HUES48 (cell line): Measurements from ENCODE around the gene CLDN5.

Source experiments
- H3K27ac ChIP-seq: one replicate; pipeline ENCODE4 v1.7.0; 2013; ENCODE audit warnings: low read depth, low read length, inconsistent platforms
- H3K27me3 ChIP-seq: 2 replicates; pipeline ENCODE4 v1.6.1; 2013; ENCODE audit warnings: mild to moderate bottlenecking, low read length; ENCODE audit not compliant: control insufficient read depth, insufficient read depth
- H3K36me3 ChIP-seq: 2 replicates; pipeline ENCODE4 v1.6.1; 2013; ENCODE audit warnings: low read length; ENCODE audit not compliant: control insufficient read depth, insufficient read depth
- H3K4me1 ChIP-seq: 2 replicates; pipeline ENCODE4 v1.6.1; 2013; ENCODE audit warnings: mild to moderate bottlenecking, low read length; ENCODE audit not compliant: control insufficient read depth, insufficient read depth
- H3K4me3 ChIP-seq: 2 replicates; pipeline ENCODE4 v1.5.1; 2013; ENCODE audit warnings: mild to moderate bottlenecking, low read depth, low read length
- H3K9ac ChIP-seq: 2 replicates; pipeline ENCODE4 v1.6.1; 2013; ENCODE audit warnings: mild to moderate bottlenecking, low read depth, low read length, moderate library complexity
- H3K9me3 ChIP-seq: 2 replicates; pipeline ENCODE4 v1.6.1; 2013; ENCODE audit warnings: low read length; ENCODE audit not compliant: control insufficient read depth, insufficient read depth

Gene CLDN5

DNA sequence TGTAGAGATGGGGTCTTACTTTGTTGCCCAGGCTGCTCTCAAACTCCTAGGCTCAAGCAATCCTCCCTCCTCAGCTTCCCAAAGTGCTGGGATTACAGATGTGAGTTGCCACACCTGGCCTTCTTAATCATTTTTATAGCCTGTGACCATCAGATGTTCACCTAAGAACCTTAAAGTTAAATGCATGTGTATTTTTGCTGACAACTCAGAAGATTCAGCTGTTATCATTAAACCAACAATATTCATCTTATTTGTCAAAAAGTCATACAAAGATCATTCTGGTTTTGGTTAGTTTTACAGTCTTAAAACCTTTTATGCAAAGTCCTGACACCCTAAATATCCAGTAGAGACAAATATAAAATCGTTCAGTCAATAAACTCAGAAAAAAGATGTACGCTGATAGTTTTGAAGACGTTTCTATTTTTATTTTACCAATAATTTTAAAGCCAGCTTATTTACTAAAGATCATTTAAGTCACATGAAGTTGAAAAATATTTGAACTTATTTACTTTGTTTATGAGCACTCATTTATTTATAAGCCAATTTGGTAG lies 22.2 kb downstream of the CLDN5 start:
- Histone ChIP-seq H3K27ac (no peak overlapping the region), H3K27me3 (no peaks in the 10 kb centered on the region), H3K4me1 (peaks cover 4% of the 10 kb centered on the region; the same call in 1 of the 2 replicates), H3K9me3 (no peaks in the 10 kb centered on the region), H3K4me3 (no peak overlapping the region), H3K36me3 (peaks cover 43% of the 10 kb centered on the region), H3K9ac (no peak overlapping the region)

DNA sequence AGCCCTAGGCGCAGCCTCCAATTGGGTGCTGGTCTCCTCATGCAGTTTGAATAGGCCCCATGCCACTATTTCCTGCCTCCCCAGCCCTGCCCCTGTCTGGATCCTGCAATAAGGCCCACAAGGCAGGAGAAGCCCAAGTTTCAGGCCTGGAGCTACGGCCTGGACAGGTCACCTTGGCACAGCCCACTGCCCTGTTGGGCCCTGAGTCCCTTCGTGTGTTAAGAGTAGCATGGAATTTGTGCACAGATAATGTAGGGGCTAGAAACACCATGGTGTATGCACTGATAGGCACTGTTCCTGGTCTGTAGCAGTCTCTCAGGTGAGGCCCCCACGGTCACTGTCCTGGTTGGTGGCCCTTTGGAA lies 24.3 kb downstream of the CLDN5 start:
- Histone ChIP-seq H3K36me3 (peaks cover 51% of the 10 kb centered on the region), H3K9ac (no peak overlapping the region), H3K27ac (no peak overlapping the region)

DNA sequence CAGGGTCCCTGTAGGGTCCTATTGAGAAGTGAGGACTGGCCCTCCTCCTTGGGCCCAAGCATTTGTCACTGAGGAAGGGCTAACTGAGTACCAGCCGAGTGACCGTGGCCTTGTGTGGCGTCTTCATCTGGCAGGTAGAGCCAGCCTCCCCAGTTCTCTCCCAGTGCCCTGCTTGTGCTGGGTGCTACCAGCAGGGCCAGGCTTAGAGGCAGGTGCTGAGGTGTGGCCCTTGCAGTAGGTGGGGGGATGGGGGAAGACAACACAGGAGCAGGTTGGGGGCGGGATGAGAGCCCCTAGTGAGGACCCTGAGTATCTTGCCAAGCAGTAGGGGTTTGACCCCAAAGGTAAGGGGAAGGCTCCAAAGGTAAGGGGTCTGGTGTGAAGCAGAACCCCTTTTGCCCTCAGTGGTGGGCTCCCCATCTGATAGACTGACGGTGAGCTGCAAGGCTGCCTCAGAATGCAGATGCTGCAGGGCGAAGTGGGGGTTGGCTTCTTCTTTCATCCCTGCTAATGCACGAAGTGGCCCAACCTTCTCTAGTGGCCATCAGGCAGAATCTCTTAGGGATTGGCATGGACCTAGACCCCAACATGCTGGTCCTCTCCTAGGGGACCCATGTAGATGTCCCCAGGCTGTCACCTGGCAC lies 24.9 kb downstream of the CLDN5 start:
- no peak overlapping the region for H3K4me3 ChIP-seq
- peaks cover 57% of the 10 kb centered on the region for H3K36me3 ChIP-seq
- H3K9me3 ChIP-seq = no peaks in the 10 kb centered on the region
- no peak overlapping the region for H3K27ac ChIP-seq
- peaks cover 4% of the 10 kb centered on the region; the same call in 1 of the 2 replicates for H3K4me1 ChIP-seq
- H3K9ac ChIP-seq = no peak overlapping the region
- no peaks in the 10 kb centered on the region for H3K27me3 ChIP-seq

More for the DNA sequence above, 24.3 kb downstream of the CLDN5 start:
- Histone ChIP-seq H3K9me3 (no peaks in the 10 kb centered on the region), H3K4me3 (no peak overlapping the region), H3K4me1 (peaks cover 4% of the 10 kb centered on the region; the same call in 1 of the 2 replicates), H3K27me3 (no peaks in the 10 kb centered on the region)

DNA sequence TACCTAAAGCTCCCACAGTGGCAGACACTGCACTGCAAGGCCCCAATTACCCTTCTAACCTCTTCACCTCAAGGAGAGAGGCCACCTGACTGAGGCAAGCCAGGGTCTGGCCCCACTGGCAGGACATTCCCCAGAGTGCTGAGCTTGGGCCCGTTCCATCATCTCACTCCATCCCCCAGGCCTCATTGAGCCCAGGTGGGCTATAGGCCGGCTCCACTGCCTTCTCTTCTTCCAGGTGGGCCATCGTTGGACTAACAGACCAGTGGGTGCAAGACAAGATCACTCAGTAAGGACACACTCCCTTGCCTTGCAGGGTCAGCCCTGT lies 25.4 kb downstream of the CLDN5 start:
- no peaks in the 10 kb centered on the region for H3K27me3 ChIP-seq
- H3K27ac ChIP-seq = no peak overlapping the region
- H3K9ac ChIP-seq = no peak overlapping the region
- H3K4me1 ChIP-seq = peaks cover 4% of the 10 kb centered on the region; the same call in 1 of the 2 replicates
- no peaks in the 10 kb centered on the region for H3K9me3 ChIP-seq
- H3K4me3 ChIP-seq = no peak overlapping the region
- peaks cover 62% of the 10 kb centered on the region for H3K36me3 ChIP-seq

DNA sequence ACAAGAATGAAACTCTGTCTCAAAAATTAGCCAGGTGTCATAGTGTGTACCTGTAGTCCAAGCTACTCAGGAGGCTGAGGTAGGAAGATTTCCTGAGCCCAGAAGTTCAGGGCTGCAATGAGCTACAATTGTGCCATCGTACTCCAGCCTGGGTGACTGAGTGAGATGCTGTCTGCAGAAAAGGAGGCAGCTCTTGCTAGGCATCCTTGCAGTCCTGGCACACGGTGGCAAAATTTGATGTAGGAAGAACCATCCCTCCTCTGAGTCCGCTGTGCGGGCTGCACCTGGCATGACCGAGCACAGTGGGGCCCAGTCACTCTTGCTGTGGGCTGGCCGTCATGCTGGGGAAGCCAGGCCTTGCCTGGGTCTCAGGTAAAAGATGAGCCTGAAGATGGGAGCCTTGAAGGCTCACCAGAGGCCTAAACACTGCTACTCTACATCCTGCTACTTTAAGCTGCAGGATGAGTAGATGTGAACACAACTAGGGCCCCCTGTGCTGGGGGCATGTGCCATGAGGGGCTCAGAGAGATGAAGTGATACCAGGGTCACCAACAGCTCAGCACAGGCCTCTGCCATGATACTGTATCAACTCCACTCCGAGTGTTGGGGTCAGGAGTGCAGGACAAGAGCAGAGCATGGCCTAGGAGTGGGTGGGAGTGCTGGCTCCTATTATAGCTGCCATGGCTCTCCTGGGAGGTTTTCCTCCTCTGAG lies 25.9 kb downstream of the CLDN5 start:
- Histone ChIP-seq H3K9me3 (no peaks in the 10 kb centered on the region), H3K4me3 (no peak overlapping the region), H3K9ac (no peak overlapping the region), H3K36me3 (peaks cover 65% of the 10 kb centered on the region), H3K27me3 (no peaks in the 10 kb centered on the region), H3K4me1 (peaks cover 3% of the 10 kb centered on the region; the same call in 1 of the 2 replicates), H3K27ac (no peak overlapping the region)

DNA sequence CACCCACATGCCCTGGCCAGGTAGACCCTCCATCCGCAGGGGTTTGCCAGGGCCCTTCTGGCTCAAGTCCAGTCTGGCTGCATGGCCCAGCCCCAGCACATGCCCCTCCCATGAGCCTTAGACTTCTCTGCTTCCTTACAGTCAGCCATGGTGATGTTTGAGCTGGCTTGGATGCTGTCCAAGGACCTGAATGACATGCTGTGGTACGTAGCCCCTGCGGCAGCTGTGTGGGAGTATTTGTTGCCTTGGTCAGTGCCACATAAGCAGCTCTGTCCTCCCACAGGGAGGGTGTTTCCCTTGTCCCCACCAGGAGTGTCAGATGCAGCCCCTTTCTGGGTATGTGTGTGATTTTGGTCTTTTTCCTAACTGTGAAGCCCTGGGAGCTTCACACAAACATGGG lies 27.0 kb downstream of the CLDN5 start:
- H3K9me3 ChIP-seq = no peaks in the 10 kb centered on the region
- no peak overlapping the region for H3K9ac ChIP-seq
- H3K27me3 ChIP-seq = no peaks in the 10 kb centered on the region
- no peak overlapping the region for H3K27ac ChIP-seq
- peaks cover 75% of the 10 kb centered on the region for H3K36me3 ChIP-seq
- H3K4me3 ChIP-seq = no peak overlapping the region
- no peaks in the 10 kb centered on the region for H3K4me1 ChIP-seq

DNA sequence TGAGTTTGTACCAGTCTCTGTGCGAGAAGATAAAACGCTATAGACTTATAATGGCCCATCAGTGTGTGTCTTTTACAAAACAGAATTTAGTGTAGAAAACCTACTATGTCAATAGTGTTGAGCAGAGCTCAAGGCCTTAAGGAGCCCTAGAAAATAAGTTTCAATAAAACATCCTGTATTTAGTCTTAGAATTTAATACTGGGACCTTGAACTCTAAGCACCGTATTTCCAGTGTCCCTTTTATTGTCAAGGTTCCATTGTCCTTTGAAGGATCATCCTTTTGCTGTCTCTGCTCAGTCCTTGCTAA lies 27.9 kb downstream of the CLDN5 start:
- H3K27ac ChIP-seq = no peak overlapping the region

DNA sequence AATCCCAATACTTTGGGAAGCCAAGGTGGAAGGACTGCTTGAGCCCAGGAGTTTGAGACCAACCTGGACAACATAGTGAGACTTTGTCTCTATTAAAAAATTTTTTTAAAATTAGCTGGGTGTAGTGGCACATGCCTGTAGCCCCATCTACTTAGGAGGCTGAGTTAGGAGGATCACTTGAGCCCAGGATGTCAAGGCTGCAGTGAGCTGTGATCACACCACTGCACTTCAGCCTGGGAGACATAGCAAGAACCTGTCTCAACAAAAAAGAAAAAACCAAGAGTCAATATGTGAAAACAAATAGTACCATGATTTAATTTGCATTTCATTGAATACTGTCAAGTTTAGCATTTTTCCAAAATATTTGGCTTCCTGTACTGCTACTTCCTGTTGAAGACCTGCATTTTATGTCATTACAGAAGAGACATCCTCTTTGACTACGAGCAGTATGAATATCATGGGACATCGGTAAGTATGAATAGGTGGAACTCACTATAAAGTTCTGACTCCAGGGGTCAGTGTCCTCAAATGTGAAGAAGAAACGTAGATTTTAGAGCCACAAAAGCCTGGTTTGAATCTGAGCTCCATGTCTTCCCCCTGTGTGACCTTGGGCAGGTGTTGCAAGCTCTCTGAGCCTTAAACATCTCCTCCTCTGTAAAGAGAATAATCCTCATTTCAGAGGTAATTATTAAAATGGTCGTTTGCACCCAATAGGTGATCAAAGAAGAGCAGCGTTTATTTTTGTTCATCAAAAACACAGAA lies 28.5 kb downstream of the CLDN5 start:
- Histone ChIP-seq H3K27me3 (no peaks in the 10 kb centered on the region), H3K4me1 (no peaks in the 10 kb centered on the region), H3K9me3 (no peaks in the 10 kb centered on the region), H3K36me3 (peaks cover 79% of the 10 kb centered on the region), H3K27ac (no peak overlapping the region), H3K4me3 (no peak overlapping the region), H3K9ac (no peak overlapping the region)

More for the DNA sequence above, 27.9 kb downstream of the CLDN5 start:
- Histone ChIP-seq H3K4me1 (no peaks in the 10 kb centered on the region), H3K9me3 (no peaks in the 10 kb centered on the region), H3K9ac (no peak overlapping the region), H3K36me3 (peaks cover 79% of the 10 kb centered on the region), H3K27me3 (no peaks in the 10 kb centered on the region), H3K4me3 (no peak overlapping the region)

DNA sequence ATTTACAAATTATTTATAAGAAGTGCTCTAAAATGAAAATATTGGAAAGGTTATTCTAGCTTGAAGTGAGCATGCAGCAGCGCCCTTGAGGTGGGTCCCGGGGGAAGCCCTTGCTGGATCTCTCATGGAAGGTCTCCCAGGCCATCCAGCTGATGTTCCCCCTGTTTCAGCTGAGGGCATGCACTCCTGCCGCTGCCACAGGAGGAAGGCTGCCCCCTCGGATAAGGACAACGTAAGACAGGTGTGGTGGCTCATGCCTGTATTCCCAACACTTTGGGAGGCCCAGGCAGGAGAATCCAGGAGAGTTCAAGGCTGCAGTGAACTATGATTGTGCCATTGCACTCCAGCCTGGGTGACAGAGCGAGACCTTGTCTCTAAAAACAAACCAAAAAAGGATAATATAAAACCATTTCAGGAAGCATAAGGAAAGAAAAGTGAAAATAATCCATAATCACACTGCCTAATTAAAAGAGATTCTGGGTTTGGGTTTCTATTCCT lies 29.5 kb downstream of the CLDN5 start:
- Histone ChIP-seq H3K27me3 (no peaks in the 10 kb centered on the region), H3K9me3 (no peaks in the 10 kb centered on the region), H3K9ac (no peak overlapping the region), H3K4me1 (no peaks in the 10 kb centered on the region), H3K27ac (no peak overlapping the region), H3K4me3 (no peak overlapping the region), H3K36me3 (peaks cover 80% of the 10 kb centered on the region)

DNA sequence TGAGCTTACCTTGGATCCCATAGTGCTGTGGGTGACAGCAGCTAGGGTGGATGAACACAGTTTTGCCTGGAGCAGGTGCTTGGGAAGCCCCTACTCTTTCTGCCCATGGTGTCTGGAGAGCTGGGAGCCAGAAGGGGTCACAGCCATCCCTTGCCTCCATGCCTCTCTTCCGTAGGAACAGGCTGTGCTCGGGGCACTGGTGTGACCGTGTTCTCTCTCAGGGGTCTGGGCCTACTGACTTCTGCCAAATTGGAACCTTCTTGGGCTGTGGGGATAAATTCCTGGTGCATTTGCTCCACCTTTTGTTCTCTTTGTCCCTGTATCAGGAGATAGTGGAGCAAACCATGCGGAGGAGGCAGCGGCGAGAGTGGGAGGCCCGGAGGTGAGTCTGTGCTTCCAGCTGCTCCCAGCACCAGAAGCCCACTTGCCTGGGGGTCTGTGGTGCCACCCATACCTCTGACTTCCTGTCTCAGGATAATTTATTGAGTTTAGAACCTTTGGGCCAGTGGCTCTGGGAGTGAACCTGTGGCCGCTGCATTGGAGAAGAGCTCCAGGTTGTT lies 30.1 kb downstream of the CLDN5 start:
- Histone ChIP-seq H3K4me3 (no peak overlapping the region), H3K36me3 (peaks cover 80% of the 10 kb centered on the region), H3K27me3 (no peaks in the 10 kb centered on the region), H3K4me1 (no peaks in the 10 kb centered on the region), H3K27ac (no peak overlapping the region), H3K9me3 (no peaks in the 10 kb centered on the region), H3K9ac (no peak overlapping the region)
